Tongue (tissue), 2 donors: Measurements from ENCODE around the gene NPHS1. TPM values are rescaled to one million over a fixed set of nuclear protein-coding genes. Genes with fewer than 3 reads are reported as not detected.
"Not testable (repeated sequence)": the region's sequence is repeated elsewhere in the genome, so short reads cannot be mapped to it uniquely, and the experiment has no call there.

Experiments used
- DNase-seq: peaks from one replicate; pipeline ENCODE4 v3.0.0-alpha.2; 2015
- total RNA-seq: library from RNA; depleted of rRNA; stranded (reverse); fragments of >200 nt; gene quantifications from one replicate; pipeline ENCODE4 v1.2.3, GENCODE V29; 2014

Gene NPHS1
- total RNA-seq, 1 donor from 2014 or later = not detected

DNA sequence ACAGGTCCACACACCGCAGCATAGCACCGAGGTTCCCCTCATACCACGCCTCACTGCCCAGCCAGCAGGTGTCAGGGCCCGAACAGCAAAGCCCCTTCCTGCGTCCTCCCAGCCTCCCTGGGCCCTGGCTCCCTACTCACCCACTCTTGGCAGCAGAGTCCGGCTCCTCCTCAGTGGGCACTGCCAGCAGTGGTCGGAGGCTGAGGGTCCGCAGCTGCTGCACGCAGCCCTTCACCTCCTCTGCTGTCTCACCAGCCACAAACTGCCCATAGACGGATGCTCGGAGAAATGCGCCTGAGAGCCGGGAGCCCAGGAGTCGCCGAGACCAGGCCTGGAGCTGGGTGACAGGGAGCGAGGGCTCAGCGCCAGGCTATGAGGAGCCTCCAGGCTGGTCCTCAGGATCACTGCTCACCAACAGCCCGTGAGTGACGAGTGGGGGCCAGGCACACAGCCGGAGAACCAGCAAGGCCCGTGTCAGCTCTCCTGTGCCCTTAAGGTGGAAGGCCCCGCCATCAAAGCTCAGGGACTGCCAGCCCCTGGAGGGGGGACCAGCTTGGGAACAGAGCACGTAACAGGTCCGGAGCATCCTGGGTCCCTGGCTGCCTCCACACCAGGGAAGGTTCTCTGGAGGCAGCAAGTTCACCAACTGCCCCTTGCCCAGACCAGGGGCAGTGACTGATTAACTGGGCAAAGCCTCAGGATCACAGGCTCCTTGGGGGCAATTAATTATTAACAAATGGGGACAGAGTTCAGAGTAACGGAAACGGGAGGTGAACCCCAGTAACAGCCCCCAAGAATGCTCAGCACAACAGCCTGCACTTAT, 39.9 kb downstream of the NPHS1 start, which contains the start of gene PRODH2:
Gene PRODH2 (minus strand): TSS at position 626 of the 823 bp plus-strand sequence. CDS start 40 bp downstream, at position 586.
- DNase-seq = no peak

DNA sequence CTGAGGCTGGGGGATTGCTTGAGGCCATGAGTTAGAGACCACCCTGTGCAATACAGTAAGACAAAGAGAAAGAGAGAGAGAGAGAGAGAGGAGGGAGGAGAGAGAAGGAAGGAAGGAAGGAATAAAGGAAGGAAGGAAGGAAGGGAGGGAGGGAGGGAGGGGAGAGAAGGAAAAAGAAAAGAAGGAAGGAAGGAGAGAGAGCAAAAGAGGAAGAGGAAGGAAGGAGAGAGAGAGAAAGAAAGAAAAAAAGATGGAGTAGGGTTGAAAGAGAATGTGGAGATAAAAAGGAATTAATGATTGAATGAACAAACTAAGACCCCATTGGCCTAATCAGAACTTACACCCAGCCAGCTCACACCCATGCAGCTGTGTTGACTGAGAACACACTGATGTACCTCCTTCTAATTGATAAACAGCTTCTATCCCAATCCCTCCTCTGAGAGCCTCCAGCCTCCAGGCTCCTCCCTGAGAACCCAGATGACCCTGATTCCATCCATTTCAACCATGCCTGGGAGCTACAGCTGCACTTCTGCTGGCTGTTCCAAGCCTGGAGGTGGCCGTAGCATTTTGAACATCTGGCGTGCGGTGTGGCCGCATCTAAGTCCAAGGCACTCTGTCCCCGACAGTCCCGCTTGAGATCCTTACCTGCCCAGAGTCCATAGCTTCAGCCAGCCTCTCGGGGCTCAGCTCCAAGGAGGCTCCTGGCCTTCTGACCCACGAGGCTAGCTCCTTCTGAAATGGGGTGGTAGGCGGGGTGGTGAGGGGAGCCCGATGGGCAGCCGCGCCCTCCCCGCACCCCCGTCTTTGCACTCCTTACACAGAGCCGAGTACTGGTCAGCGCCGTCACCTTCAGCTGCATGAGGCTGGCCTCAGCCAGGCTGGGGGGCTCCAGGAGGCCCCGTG, 40.7 kb downstream of the NPHS1 start:
- DNase-seq = no peak

- no peak for DNase-seq
These were observed 44.7 kb downstream of the NPHS1 start for GRCh38 chr19:35807633-35808032.

- DNase-seq = no peak
These were observed 45.7 kb downstream of the NPHS1 start for GRCh38 chr19:35806597-35806996.

DNA sequence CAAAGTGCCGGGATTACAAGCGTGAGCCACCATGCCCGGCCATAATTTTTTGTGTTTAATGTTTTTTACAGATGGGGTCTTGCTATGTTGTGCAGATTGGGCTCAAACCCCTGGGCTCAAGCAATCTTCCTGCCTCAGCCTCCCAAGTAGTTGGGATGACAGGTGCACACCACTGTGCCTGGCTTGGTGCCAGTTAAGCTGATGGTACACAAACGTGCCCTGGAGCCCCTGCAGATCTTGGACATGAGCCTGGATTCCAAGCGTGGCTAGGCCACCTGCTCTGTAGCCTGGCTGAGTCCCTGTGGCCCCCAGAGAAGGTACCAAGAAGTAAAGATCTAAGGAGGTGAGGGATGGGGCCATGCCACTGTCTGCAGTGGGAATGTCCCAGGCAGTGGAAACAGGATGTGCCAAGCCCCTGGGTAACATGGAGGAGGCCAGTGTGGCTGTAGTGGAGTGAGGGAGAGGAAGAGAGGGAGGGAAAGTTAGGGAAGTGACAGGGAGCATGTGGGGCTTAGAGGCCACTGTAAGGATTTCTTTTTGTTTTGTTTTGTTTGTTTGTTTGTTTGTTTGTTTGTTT, 46.7 kb downstream of the NPHS1 start:
- DNase-seq = peak; percentile 48

- DNase-seq = no peak
These were observed 50.5 kb downstream of the NPHS1 start for GRCh38 chr19:35801828-35802227.

DNA sequence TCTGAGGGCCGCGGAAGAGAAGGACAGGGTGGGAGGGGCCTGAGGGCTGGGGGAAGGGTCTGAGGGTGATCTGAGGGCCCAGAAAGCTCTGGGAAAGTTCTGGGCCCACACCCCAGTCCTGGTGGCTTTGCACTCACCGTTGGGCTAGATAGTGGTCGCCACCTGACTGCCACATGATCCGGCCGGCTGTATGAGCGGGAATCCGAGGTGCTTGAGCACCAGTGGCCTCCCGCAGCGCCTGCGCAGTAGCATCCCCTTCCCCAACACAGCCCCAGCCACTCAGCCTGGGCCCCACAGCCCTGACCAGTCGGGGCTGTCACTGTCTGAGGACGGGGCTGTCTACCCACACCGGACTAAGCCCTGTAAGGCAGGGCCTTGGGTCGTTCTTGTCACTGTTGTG, 54.6 kb downstream of the NPHS1 start:
- DNase-seq = peak; percentile 38

DNA sequence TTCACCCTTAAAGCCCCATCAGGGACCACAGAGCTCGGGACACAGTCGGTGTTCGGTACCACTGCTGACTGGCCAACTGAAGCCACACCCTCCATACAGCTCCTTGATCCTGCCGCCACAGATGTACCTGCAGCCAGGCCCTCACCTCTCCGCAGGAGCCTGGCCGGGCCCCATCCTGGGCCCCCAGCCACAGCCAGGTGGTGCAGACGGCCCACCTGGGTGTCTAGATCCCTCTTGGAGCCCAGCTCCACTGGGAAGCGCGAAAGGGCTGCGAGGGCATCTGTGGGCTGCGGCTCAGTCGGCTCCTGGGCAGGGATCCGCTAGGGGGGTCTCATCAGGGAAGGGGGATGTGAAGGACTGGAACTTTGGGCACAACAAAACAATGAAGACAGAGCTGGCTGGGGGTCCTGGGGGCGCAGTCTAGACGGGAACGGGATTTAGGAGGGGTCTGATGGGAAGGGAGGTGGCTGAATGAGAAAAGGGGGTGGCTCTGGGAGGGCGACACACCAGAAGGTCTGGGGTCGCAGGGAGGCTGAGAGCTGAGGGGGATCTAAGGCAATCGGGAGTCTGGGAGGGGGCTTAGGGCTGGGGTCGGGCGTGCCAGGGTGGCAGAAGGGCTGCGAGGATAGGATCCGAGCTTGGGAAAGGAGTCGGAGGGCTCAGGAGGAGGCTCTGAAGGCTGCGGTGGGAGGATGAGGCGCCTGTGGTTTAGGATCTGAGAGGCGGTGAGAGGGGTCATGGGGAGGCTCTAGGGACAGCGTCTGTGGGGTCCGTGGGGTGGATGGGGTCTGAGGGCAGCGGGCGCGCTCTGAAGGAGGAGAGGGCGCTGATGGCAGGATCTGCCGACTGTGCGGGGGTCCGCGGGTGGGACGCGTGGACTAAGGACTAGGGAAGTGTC, 55.4 kb downstream of the NPHS1 start:
- DNase-seq = no peak

GRCh38 chr19:35795564-35795963, 56.7 kb downstream of the NPHS1 start:
- DNase-seq = not testable (repeated sequence)

- DNase-seq = no peak
These were observed 58.7 kb downstream of the NPHS1 start for GRCh38 chr19:35793381-35794165.

DNA sequence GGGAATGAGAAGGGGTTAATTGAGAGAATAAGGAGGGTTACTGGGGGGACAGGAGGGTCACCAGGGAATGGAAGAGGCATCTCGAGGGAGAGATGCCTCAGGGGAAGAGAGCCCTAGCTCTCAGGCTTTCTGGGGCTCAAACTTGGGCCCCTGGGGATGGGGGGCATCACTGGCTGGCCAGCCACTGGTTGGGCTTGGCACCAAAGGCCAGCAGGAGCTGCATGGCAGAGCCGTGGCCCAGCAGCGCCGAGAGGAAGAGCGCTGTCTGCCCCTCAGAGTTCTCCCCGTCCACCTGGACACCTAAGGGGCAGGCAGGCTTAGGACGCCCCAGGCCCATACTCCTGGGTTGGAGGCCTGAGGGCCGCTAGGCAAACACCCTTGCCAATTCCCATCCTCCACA, 59.4 kb downstream of the NPHS1 start:
- DNase-seq = no peak

DNA sequence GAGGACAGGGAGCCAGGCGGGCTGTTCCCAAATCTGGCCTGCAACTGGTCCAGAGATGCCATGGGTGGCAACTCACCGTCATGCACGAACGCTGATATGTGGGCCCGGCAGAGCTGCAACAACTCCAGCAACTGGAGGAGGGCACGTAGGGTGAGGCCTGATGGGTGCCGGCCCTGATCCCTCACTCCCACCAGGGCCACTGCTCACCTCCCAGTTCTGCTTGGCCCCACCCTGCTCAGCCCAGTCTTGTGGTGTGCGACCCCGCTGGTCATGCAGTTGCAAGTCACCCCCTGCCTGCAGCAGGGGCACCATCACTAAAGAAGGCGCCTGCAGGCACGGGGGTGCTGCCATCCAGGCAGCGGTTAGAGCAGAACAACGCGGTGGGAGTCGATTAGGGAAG, 60.0 kb downstream of the NPHS1 start:
- DNase-seq = no peak

GRCh38 chr19:35791814-35792279, 60.5 kb downstream of the NPHS1 start:
- DNase-seq = no peak

- DNase-seq = no peak
These were observed 61.1 kb downstream of the NPHS1 start for GRCh38 chr19:35790981-35791813.

DNA sequence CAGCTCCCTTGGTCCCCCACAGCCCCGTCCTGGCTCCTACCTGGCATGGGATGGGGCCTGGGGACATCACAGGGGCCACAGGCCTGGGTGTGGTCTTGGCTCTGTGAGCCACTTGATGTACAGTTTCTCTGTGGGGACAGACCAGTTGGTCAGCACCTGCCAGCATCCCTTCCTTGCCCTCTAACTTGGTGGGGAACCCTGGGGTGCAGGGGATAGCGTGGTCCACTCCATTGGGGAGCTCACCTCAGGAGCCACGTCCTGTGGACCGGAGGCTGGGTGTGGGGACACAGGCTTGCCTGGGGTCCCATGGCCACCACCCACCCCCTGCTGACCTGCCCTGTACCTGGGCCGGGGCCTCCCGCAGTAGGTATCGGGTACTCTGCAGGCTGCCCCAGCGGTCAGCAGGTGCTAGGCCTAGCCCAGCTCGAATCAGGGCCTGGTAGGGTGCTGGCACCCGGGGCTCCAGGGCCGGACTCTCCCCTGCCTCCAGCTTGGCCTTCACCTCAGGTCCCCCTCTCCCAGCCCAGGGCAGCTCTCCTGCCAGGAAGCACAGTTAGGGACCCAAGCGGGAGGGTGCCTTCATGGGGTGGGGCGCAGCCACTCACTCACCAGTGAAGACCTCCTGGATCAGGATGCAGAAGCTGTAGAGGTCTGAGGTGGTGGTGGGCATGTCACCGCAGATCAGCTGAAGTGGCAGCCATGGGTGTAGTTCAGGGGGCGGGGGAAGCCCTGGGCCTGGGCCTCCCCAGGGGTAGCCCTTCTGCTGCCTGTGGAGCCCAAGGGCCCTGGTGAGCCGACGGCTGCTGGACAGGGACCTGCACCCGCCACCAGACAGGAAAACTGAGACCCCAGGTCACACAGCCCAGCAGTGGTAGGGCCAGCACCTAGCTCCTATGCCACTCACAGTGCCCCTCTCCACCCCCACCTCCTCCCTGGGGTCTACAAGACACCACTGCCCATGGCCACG, 62.0 kb downstream of the NPHS1 start:
- no peak for DNase-seq

GRCh38 chr19:35789195-35789977, 62.9 kb downstream of the NPHS1 start:
- DNase-seq = no peak

- DNase-seq = no peak
These were observed 63.9 kb downstream of the NPHS1 start for GRCh38 chr19:35788205-35788960.
